ENCODE data around the gene SEMA3C.

The SEMA3C gene

GRCh38 chr7:80809545-80809944, 109.3 kb downstream of the SEMA3C start:
- no peak for DNase-seq (ENCODE audit: low spot score)
- TF ChIP-seq CTCF (conservative IDR thresholded peaks at IDR 0.05; ENCODE audit: low read depth) = no peak
- CTCF ChIA-PET = no interaction called here
- H3K27ac ChIP-seq = no peak overlapping the region
- POLR2A ChIA-PET (ENCODE audit: low non-redundant PET) = interaction anchor here (0.7 kb wide), 1 partner anchor 635 kb away, joined by 3 read pairs; no protein-coding TSS in a partner anchor

- no peak overlapping the region for H3K27ac ChIP-seq
- ChIA-PET CTCF (interaction anchor here (0.6 kb wide), 1 partner anchor 445 kb away, joined by 4 read pairs; no protein-coding TSS in a partner anchor), POLR2A (ENCODE audit: low non-redundant PET) (no interaction called here)
- no peak for DNase-seq (ENCODE audit: low spot score)
- no peak for TF ChIP-seq CTCF (conservative IDR thresholded peaks at IDR 0.05; ENCODE audit: low read depth)
Observed at GRCh38 chr7:80807166-80807900, 111.5 kb downstream of the SEMA3C start.

- CTCF ChIA-PET = no interaction called here
- no peak overlapping the region for H3K27ac ChIP-seq
- no peak for TF ChIP-seq CTCF (conservative IDR thresholded peaks at IDR 0.05; ENCODE audit: low read depth)
- no peak for DNase-seq (ENCODE audit: low spot score)
- POLR2A ChIA-PET (ENCODE audit: low non-redundant PET) = no interaction called here
Observed at GRCh38 chr7:80806663-80807062, 112.2 kb downstream of the SEMA3C start.

GRCh38 chr7:80804589-80804988, 114.3 kb downstream of the SEMA3C start:
- no peak overlapping the region for H3K27ac ChIP-seq
- no peak for DNase-seq (ENCODE audit: low spot score)
- no peak for TF ChIP-seq CTCF (conservative IDR thresholded peaks at IDR 0.05; ENCODE audit: low read depth)
- POLR2A ChIA-PET (ENCODE audit: low non-redundant PET) = no interaction called here
- CTCF ChIA-PET = no interaction called here

- DNase-seq (ENCODE audit: low spot score) = no peak
- CTCF ChIA-PET = interaction anchor here (0.6 kb wide), 1 partner anchor 50 kb away, joined by 3 read pairs; no protein-coding TSS in a partner anchor
- H3K27ac ChIP-seq = no peak overlapping the region
- no peak for TF ChIP-seq CTCF (conservative IDR thresholded peaks at IDR 0.05; ENCODE audit: low read depth)
- POLR2A ChIA-PET (ENCODE audit: low non-redundant PET) = no interaction called here
Observed at GRCh38 chr7:80802527-80802926, 116.3 kb downstream of the SEMA3C start.

GRCh38 chr7:80794631-80795573, 123.9 kb downstream of the SEMA3C start:
- CTCF ChIA-PET = interaction anchor here (0.6 kb wide), 1 partner anchor 112 kb away, joined by 3 read pairs; no protein-coding TSS in a partner anchor
- no peak for TF ChIP-seq CTCF (conservative IDR thresholded peaks at IDR 0.05; ENCODE audit: low read depth)
- no peak overlapping the region for H3K27ac ChIP-seq
- no peak for DNase-seq (ENCODE audit: low spot score)
- POLR2A ChIA-PET (ENCODE audit: low non-redundant PET) = no interaction called here
